Thyroid gland (tissue), 4 donors: ENCODE data around the gene P2RX7.

Source experiments
- CTCF ChIP-seq, 6 experiments: fragments of 200-600 bp in 3 of 6; fragments of 450-650 bp in 3 of 6; sonication (generic) in 3 of 6; IDR thresholded peaks; one replicate each; pipeline ENCODE4 v1.5.1; 2016 to 2019; ENCODE audit warnings: antibody characterized with exemption in 6 of 6, mild to moderate bottlenecking in 2 of 6, inconsistent platforms in 1 of 6, moderate library complexity in 1 of 6
- POLR2A ChIP-seq, 2 donors: fragments of 450-650 bp; IDR thresholded peaks; one replicate each; pipeline ENCODE4 v1.6.1; 2017; ENCODE audit warnings: antibody characterized with exemption in 2 of 2, mild to moderate bottlenecking in 2 of 2, moderate library complexity in 1 of 2

- no peak for TF ChIP-seq CTCF (IDR thresholded peaks at IDR 0.05)
- no peak for TF ChIP-seq POLR2A (IDR thresholded peaks at IDR 0.05)
These were observed 45.0 kb upstream of the P2RX7 start for GRCh38 chr12:121087467-121088194.
